ENCODE measurements around the gene DDX46.

GRCh38 chr5:134879456-134879855, 120.9 kb downstream of the DDX46 start:
- TF ChIP-seq, protein P1, sequence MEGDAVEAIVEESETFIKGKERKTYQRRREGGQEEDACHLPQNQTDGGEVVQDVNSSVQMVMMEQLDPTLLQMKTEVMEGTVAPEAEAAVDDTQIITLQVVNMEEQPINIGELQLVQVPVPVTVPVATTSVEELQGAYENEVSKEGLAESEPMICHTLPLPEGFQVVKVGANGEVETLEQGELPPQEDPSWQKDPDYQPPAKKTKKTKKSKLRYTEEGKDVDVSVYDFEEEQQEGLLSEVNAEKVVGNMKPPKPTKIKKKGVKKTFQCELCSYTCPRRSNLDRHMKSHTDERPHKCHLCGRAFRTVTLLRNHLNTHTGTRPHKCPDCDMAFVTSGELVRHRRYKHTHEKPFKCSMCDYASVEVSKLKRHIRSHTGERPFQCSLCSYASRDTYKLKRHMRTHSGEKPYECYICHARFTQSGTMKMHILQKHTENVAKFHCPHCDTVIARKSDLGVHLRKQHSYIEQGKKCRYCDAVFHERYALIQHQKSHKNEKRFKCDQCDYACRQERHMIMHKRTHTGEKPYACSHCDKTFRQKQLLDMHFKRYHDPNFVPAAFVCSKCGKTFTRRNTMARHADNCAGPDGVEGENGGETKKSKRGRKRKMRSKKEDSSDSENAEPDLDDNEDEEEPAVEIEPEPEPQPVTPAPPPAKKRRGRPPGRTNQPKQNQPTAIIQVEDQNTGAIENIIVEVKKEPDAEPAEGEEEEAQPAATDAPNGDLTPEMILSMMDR (IDR thresholded peaks at IDR 0.05): no peak
- TF ChIP-seq POLR2A (IDR thresholded peaks at IDR 0.05) (no peak), EP300 (IDR thresholded peaks at IDR 0.05) (no peak), POLR2AphosphoS5 (IDR thresholded peaks at IDR 0.05) (no peak)
